Measurements from ENCODE around the gene FOXD2.
A peak's percentile ranks its signal among the peaks of the same experiment; 100 is the strongest.

Gene FOXD2

DNA sequence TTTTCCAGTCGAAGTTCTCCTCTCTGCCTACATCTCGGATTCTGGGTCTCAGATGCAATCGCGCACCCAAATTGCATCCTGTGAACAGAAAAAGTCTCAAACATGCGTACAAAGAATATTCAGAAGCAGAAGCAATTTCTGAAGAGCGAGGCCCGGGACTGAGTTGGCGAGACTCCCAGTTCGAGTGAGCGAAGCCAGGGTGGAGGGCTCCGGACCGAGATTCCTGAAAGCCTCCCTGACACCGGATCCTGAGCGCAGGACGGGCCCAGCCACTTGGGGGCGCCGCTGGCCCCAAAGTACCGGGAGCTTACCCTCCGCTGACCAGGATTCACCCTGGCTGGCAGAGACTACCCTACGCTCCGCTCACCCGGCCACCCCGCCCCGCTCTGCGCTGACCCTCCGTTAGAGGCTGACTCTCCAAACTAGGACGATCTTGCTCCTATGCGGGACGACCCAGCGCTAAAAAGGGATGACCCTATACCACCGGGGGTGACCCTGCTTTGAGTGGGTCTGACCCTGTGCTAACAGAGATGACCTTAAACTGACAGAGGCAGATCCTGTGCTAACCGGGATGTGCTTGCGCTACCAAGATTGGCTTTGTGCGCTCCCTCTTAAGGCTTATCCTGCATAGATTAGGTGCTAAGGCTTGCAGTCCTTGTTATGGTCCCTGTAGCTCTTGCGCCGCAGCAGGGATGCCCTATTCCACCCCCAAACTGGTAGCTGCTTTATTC lies 12.1 kb downstream of the FOXD2 start:
- TF ChIP-seq TRIM28 (IDR thresholded peaks at IDR 0.05; ENCODE audit: borderline replicate concordance, low read length) (0 out of 2 replicates have a peak, but pooled peaks have one; percentile 15), ZNF654 (tag by site-specific recombination; IDR thresholded peaks at IDR 0.05; ENCODE audit: low read depth) (0 out of 2 replicates have a peak, but pooled peaks have one; percentile 22), ZNF426 (tag by site-specific recombination; IDR thresholded peaks at IDR 0.05) (no peak), ZNF658 (tag by site-specific recombination; IDR thresholded peaks at IDR 0.05) (no peak), ZNF184 (tag by site-specific recombination; IDR thresholded peaks at IDR 0.05) (no peak), IKZF3 (tag by site-specific recombination; IDR thresholded peaks at IDR 0.05) (peak; percentile 26; the same call in 1 of the 2 replicates), ZNF366 (tag by site-specific recombination; conservative IDR thresholded peaks at IDR 0.05) (no peak)
- TF ChIP-seq, protein P1, sequence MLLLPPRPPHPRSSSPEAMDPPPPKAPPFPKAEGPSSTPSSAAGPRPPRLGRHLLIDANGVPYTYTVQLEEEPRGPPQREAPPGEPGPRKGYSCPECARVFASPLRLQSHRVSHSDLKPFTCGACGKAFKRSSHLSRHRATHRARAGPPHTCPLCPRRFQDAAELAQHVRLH (tag by site-specific recombination; IDR thresholded peaks at IDR 0.05) = peak; percentile 51; the same call in 1 of the 2 replicates
- TF ChIP-seq, protein P2, sequence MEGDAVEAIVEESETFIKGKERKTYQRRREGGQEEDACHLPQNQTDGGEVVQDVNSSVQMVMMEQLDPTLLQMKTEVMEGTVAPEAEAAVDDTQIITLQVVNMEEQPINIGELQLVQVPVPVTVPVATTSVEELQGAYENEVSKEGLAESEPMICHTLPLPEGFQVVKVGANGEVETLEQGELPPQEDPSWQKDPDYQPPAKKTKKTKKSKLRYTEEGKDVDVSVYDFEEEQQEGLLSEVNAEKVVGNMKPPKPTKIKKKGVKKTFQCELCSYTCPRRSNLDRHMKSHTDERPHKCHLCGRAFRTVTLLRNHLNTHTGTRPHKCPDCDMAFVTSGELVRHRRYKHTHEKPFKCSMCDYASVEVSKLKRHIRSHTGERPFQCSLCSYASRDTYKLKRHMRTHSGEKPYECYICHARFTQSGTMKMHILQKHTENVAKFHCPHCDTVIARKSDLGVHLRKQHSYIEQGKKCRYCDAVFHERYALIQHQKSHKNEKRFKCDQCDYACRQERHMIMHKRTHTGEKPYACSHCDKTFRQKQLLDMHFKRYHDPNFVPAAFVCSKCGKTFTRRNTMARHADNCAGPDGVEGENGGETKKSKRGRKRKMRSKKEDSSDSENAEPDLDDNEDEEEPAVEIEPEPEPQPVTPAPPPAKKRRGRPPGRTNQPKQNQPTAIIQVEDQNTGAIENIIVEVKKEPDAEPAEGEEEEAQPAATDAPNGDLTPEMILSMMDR (tag by site-specific recombination; IDR thresholded peaks at IDR 0.05) = peak; percentile 19; the same call in 1 of the 2 replicates
- POLR2A ChIA-PET = interaction anchor here (1.0 kb wide), 1 partner anchor 12 kb away, joined by 3 read pairs; the partner anchor contains the start of gene FOXD2
- no peak overlapping the region for H3K27ac ChIP-seq (ENCODE audit: extremely low read depth, low read depth, low read length)
- H3K4me1 ChIP-seq (ENCODE audit: control insufficient read depth, insufficient read depth, low read length) = no peaks in the 10 kb centered on the region
- no peaks in the 10 kb centered on the region for H3K9me3 ChIP-seq (ENCODE audit: control insufficient read depth, insufficient read depth, low read depth, low read length)
- CTCF ChIA-PET = interaction anchor here (0.5 to 2.2 kb wide), 10 partner anchors 9 to 1420 kb away, joined by 3 to 12 read pairs (median 3); partner anchors contain the start of gene FOXD2
- no peak overlapping the region for H3K4me3 ChIP-seq (ENCODE audit: low read depth, low read length)
- no peaks in the 10 kb centered on the region for H3K36me3 ChIP-seq (ENCODE audit: control insufficient read depth in 2 of 2, insufficient read depth in 1 of 2, low read length in 2 of 2)

DNA sequence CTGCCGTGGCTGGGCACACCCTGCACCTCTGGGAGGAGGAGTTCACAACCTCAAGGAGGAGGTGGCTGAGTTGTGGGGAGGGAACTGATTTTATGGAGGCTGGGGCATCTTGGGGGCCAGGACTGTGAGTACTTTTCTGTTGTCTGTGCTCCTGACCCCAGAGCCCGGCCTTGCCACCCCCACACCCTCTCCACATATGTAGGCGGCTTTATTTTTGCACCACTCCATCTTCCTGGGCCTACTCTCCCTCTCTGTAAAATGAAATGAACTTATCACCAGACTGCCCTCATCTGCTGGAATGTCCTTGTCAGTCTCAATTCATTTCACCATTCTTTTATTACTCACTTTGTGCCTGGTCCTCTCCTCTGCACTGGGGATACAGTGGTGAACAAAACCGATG lies 12.8 kb downstream of the FOXD2 start:
- CTCF ChIA-PET = interaction anchor here (0.6 to 2.2 kb wide), 5 partner anchors 9 to 276 kb away, joined by 3 to 12 read pairs (median 3); partner anchors contain the start of gene FOXD2

DNA sequence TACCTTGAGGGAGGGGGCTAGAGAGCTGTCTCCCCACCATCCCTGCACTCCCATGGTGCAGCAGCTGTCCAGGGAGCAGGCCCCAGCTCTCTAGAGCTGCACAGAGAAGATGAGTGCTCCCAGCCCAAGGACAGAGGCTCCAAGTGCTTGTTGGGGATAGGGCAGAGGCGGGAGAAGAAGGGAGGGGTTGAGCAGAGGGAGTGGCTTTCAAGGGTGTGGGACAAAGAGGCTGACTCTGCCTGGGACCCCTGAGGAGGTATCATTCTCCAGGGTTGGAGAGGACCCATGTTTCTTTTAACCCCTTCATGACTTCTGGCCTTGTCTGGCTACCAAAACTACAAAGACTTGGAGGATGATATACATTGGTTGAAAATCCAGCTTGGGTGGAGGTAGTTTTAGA lies 14.6 kb downstream of the FOXD2 start:
- Histone ChIP-seq H3K4me1 (ENCODE audit: control insufficient read depth, insufficient read depth, low read length) (no peaks in the 10 kb centered on the region), H3K36me3 (ENCODE audit: control insufficient read depth in 2 of 2, insufficient read depth in 1 of 2, low read length in 2 of 2) (no peaks in the 10 kb centered on the region), H3K27ac (ENCODE audit: extremely low read depth, low read depth, low read length) (no peak overlapping the region), H3K9me3 (ENCODE audit: control insufficient read depth, insufficient read depth, low read depth, low read length) (no peaks in the 10 kb centered on the region), H3K4me3 (ENCODE audit: low read depth, low read length) (no peak overlapping the region)
- ChIA-PET CTCF (interaction anchor here (0.6 to 1.4 kb wide), 6 partner anchors 12 to 259 kb away, joined by 3 to 7 read pairs (median 4); partner anchors contain the start of gene FOXD2), POLR2A (no interaction called here)
- TF ChIP-seq SETDB1 (IDR thresholded peaks at IDR 0.05; ENCODE audit: insufficient read length, low read length) (no peak), ZNF366 (tag by site-specific recombination; conservative IDR thresholded peaks at IDR 0.05) (no peak), ZNF112 (tag by site-specific recombination; IDR thresholded peaks at IDR 0.05) (no peak), ZNF677 (tag by site-specific recombination; IDR thresholded peaks at IDR 0.05) (no peak), ZNF660 (tag by site-specific recombination; IDR thresholded peaks at IDR 0.05) (no peak), ZNF174 (tag by site-specific recombination; IDR thresholded peaks at IDR 0.05) (no peak), ZNF223 (tag by site-specific recombination; IDR thresholded peaks at IDR 0.05) (no peak), ZNF324 (tag by site-specific recombination; IDR thresholded peaks at IDR 0.05) (no peak), ZNF211 (tag by site-specific recombination; IDR thresholded peaks at IDR 0.05; ENCODE audit: low read depth) (no peak), ZNF558 (tag by site-specific recombination; IDR thresholded peaks at IDR 0.05) (no peak)
- TF ChIP-seq, protein P3, sequence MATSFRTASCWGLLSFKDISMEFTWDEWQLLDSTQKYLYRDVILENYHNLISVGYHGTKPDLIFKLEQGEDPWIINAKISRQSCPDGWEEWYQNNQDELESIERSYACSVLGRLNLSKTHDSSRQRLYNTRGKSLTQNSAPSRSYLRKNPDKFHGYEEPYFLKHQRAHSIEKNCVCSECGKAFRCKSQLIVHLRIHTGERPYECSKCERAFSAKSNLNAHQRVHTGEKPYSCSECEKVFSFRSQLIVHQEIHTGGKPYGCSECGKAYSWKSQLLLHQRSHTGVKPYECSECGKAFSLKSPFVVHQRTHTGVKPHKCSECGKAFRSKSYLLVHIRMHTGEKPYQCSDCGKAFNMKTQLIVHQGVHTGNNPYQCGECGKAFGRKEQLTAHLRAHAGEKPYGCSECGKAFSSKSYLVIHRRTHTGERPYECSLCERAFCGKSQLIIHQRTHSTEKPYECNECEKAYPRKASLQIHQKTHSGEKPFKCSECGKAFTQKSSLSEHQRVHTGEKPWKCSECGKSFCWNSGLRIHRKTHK (tag by site-specific recombination; IDR thresholded peaks at IDR 0.05) = no peak
- TF ChIP-seq, protein P4, sequence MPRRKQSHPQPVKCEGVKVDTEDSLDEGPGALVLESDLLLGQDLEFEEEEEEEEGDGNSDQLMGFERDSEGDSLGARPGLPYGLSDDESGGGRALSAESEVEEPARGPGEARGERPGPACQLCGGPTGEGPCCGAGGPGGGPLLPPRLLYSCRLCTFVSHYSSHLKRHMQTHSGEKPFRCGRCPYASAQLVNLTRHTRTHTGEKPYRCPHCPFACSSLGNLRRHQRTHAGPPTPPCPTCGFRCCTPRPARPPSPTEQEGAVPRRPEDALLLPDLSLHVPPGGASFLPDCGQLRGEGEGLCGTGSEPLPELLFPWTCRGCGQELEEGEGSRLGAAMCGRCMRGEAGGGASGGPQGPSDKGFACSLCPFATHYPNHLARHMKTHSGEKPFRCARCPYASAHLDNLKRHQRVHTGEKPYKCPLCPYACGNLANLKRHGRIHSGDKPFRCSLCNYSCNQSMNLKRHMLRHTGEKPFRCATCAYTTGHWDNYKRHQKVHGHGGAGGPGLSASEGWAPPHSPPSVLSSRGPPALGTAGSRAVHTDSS (tag by site-specific recombination; IDR thresholded peaks at IDR 0.05) = no peak
- TF ChIP-seq, protein P2 (tag by site-specific recombination; IDR thresholded peaks at IDR 0.05) = no peak

More for the DNA sequence above, 12.8 kb downstream of the FOXD2 start:
- TF ChIP-seq SCRT2 (tag by site-specific recombination; IDR thresholded peaks at IDR 0.05) = no peak
- TF ChIP-seq ZNF621 (tag by site-specific recombination; IDR thresholded peaks at IDR 0.05) = no peak
- peak; percentile 59 for TF ChIP-seq ZFHX2 (tag by site-specific recombination; conservative IDR thresholded peaks at IDR 0.05)
- peak; percentile 58 for TF ChIP-seq EGR2 (tag by site-specific recombination; IDR thresholded peaks at IDR 0.05; ENCODE audit: low read depth)
- no peaks in the 10 kb centered on the region for H3K36me3 ChIP-seq (ENCODE audit: control insufficient read depth in 2 of 2, insufficient read depth in 1 of 2, low read length in 2 of 2)
- no peak overlapping the region for H3K27ac ChIP-seq (ENCODE audit: extremely low read depth, low read depth, low read length)
- H3K9me3 ChIP-seq (ENCODE audit: control insufficient read depth, insufficient read depth, low read depth, low read length) = no peaks in the 10 kb centered on the region
- no peak overlapping the region for H3K4me3 ChIP-seq (ENCODE audit: low read depth, low read length)
- POLR2A ChIA-PET = interaction anchor here (1.0 kb wide), 1 partner anchor 13 kb away, joined by 3 read pairs; the partner anchor contains the start of gene FOXD2
- no peaks in the 10 kb centered on the region for H3K4me1 ChIP-seq (ENCODE audit: control insufficient read depth, insufficient read depth, low read length)
